Prostate gland (tissue), 2 donors: ENCODE measurements around the gene CEP41.

Experiments used
- CTCF ChIP-seq, 4 experiments: fragments of 200-600 bp in 2 of 4; fragments of 450-650 bp in 2 of 4; sonication (generic) in 2 of 4; IDR thresholded peaks; 1 replicate in 3 of 4; 2 replicates in 1 of 4; pipeline ENCODE4 v1.5.1; 2016 to 2019; ENCODE audit warnings: antibody characterized with exemption in 4 of 4, mild to moderate bottlenecking in 2 of 4, moderate library complexity in 2 of 4
- POLR2A ChIP-seq: fragments of 450-650 bp; IDR thresholded peaks from one replicate; pipeline ENCODE4 v1.6.1; 2016; ENCODE audit warnings: antibody characterized with exemption, mild to moderate bottlenecking

GRCh38 chr7:130419658-130420057, 21.2 kb downstream of the CEP41 start:
- no peak for TF ChIP-seq CTCF (IDR thresholded peaks at IDR 0.05)
- no peak for TF ChIP-seq POLR2A
